SU-DHL-6 (cell line): ENCODE measurements around the gene GTF3C1.

Experiments
- EZH2phosphoT487 ChIP-seq: fragments of 200-600 bp; sonication (generic), shearing (Covaris generic); conservative IDR thresholded peaks from 2 replicates; pipeline ENCODE4 v1.6.1; 2018; ENCODE audit warnings: mild to moderate bottlenecking, antibody characterized with exemption, low read length, moderate library complexity, mixed read lengths
- TF ChIP-seq, protein P1 (sequence below): fragments of 200-600 bp; sonication (generic); IDR thresholded peaks from one replicate; pipeline ENCODE4 v1.5.1; 2017; ENCODE audit warnings: antibody characterized with exemption, mild to moderate bottlenecking, low read length, moderate library complexity; ENCODE audit not compliant: insufficient read depth, poor library complexity, severe bottlenecking

DNA sequence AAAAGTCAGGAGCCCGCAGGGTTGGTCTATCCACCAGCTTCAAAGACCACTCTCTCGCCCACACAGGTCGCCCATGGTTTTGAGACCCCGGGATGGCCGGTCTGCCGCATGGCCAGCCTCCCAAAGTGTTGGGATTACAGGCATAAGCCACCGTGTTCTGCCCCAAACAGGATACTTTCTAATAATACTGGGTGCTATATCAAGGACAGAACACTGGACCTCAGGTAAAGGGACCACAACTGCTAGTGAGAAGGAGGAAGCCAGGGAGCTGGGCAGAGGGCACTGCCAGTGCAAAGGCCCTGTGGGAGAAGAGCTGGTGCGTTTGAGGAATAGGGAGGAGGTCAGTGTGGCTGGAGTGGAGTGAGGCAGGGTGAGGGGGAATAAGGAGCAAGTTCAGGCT, 113.6 kb downstream of the GTF3C1 start:
- TF ChIP-seq, protein P1, sequence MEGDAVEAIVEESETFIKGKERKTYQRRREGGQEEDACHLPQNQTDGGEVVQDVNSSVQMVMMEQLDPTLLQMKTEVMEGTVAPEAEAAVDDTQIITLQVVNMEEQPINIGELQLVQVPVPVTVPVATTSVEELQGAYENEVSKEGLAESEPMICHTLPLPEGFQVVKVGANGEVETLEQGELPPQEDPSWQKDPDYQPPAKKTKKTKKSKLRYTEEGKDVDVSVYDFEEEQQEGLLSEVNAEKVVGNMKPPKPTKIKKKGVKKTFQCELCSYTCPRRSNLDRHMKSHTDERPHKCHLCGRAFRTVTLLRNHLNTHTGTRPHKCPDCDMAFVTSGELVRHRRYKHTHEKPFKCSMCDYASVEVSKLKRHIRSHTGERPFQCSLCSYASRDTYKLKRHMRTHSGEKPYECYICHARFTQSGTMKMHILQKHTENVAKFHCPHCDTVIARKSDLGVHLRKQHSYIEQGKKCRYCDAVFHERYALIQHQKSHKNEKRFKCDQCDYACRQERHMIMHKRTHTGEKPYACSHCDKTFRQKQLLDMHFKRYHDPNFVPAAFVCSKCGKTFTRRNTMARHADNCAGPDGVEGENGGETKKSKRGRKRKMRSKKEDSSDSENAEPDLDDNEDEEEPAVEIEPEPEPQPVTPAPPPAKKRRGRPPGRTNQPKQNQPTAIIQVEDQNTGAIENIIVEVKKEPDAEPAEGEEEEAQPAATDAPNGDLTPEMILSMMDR = no peak
- TF ChIP-seq EZH2phosphoT487 = no peak
